Kidney (tissue), 14 donors: ENCODE results near the gene TMCC1. TPM values are rescaled to one million over a fixed set of nuclear protein-coding genes. Genes with fewer than 3 reads are reported as not detected.
"Not testable (repeated sequence)": the region's sequence is repeated elsewhere in the genome, so short reads cannot be mapped to it uniquely, and the experiment has no call there.

Source experiments
- DNase-seq, 5 donors: peaks; one replicate each; pipeline ENCODE4 v3.0.0-alpha.2; 2013 to 2020
- FAIRE-seq: peaks from 2 replicates; lab custom pipeline; 2012; peaks lifted over from hg19 to GRCh38; lab: Jason Lieb, UNC
- H3K27ac ChIP-seq, 2 donors: one replicate each; pipeline ENCODE4 v1.7.0; 2013; ENCODE audit warnings: low read depth in 2 of 2, low read length in 2 of 2, inconsistent platforms in 1 of 2
- H3K27me3 ChIP-seq: one replicate; pipeline ENCODE4 v1.7.1; 2013; ENCODE audit warnings: low read length, inconsistent platforms; ENCODE audit not compliant: control insufficient read depth, insufficient read depth
- H3K36me3 ChIP-seq, 3 donors: one replicate each; pipeline versions ENCODE4 v1.7.0 to v1.7.1; 2013; ENCODE audit warnings: low read length in 3 of 3, control low read depth in 1 of 3, inconsistent platforms in 1 of 3; ENCODE audit not compliant: insufficient read depth in 3 of 3, control insufficient read depth in 2 of 3
- H3K4me1 ChIP-seq, 3 donors: one replicate each; pipeline versions ENCODE4 v1.7.0 to v1.7.1; 2013; ENCODE audit warnings: low read length in 3 of 3, inconsistent platforms in 1 of 3, low read depth in 1 of 3; ENCODE audit not compliant: control insufficient read depth in 2 of 3, insufficient read depth in 2 of 3
- H3K4me3 ChIP-seq, 3 donors: one replicate each; pipeline versions ENCODE4 v1.7.0 to v1.8.1; 2013; ENCODE audit warnings: low read length in 3 of 3, control low read depth in 1 of 3, inconsistent platforms in 1 of 3
- H3K9ac ChIP-seq, 3 donors: one replicate each; pipeline versions ENCODE4 v1.7.0 to v1.7.1; 2013; ENCODE audit warnings: low read length in 3 of 3, control low read depth in 1 of 3, inconsistent platforms in 1 of 3
- H3K9me3 ChIP-seq, 3 donors: one replicate each; pipeline versions ENCODE4 v1.7.0 to v1.7.1; 2013; ENCODE audit warnings: low read length in 3 of 3, control low read depth in 1 of 3, inconsistent platforms in 1 of 3; ENCODE audit not compliant: control insufficient read depth in 2 of 3, insufficient read depth in 1 of 3
- intact Hi-C: fragments of 100-400 bp; cut with DNase I; formaldehyde crosslinking; loops from one replicate; pipeline ENCODE4 v1.11.1; 2022
- polyA plus RNA-seq: library from polyadenylated mRNA; stranded (reverse); fragments of 350-450 nt; fragmentation: Illumina TruSeq; extraction: RNeasy Lipid Tissue Mini Kit (QIAGEN cat#74804); gene quantifications from one replicate; pipeline ENCODE4 v1.2.3, GENCODE V29; 2014; ENCODE audit warnings: low read depth, low replicate concordance; ENCODE audit not compliant: insufficient read depth
- total RNA-seq: library from RNA; stranded (reverse); fragmentation: NEBNext Ultra II Directional; extraction: Animal tissue kit (Norgen Biotek cat#: 25700); gene quantifications from one replicate; pipeline ENCODE4 v1.2.1, GENCODE V29; 2021
- TF ChIP-seq, protein P1 (sequence below): IDR thresholded peaks from 3 replicates; pipeline ENCODE4 v1.5.1; 2012; ENCODE audit warnings: mild to moderate bottlenecking, moderate library complexity, borderline replicate concordance; ENCODE audit not compliant: insufficient read depth; ENCODE audit errors: extremely low read depth
- donor health status: control.
- donor health status: control.
- donor health status: control.
- donor health status: control.
- donor health status: control.
- donor health status: DM: yes; HTN: yes; CAD: no.
- donor health status: Normal renal cell carcinoma (clear cell type).

The TMCC1 gene
- total and polyA plus RNA-seq, 2 donors from 2014 or later: 8.4 to 42.4 TPM

DNA sequence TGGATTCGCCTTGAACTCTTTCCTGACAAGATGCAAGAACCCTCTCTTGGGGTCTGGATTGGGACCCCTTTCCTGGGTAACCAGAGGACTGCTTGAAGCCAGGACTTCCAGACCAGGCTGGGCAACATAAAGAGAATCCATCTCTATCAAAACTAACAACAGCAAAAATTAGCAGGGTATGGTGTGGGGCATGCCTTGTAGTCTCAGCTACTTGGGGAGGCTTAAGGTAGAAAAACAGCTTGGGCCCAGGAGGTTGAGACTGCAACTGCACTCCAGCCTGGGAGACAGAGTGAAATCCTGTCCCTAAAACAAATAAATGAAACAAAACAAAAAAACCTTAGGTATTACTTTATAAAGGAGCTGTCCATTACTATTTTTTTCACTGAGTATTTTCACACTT is 193.9 kb downstream of the TMCC1 start:
- Histone ChIP-seq H3K27ac (no peak overlapping the region), H3K9ac (no peak overlapping the region), H3K36me3 (no peaks in the 10 kb centered on the region), H3K4me3 (no peak overlapping the region), H3K4me1 (no peaks in the 10 kb centered on the region), H3K27me3 (no peaks in the 10 kb centered on the region), H3K9me3 (no peaks in the 10 kb centered on the region)
- DNase-seq: no peak
- intact Hi-C loops: no loop called here
- no peak for FAIRE-seq
- TF ChIP-seq, protein P1, sequence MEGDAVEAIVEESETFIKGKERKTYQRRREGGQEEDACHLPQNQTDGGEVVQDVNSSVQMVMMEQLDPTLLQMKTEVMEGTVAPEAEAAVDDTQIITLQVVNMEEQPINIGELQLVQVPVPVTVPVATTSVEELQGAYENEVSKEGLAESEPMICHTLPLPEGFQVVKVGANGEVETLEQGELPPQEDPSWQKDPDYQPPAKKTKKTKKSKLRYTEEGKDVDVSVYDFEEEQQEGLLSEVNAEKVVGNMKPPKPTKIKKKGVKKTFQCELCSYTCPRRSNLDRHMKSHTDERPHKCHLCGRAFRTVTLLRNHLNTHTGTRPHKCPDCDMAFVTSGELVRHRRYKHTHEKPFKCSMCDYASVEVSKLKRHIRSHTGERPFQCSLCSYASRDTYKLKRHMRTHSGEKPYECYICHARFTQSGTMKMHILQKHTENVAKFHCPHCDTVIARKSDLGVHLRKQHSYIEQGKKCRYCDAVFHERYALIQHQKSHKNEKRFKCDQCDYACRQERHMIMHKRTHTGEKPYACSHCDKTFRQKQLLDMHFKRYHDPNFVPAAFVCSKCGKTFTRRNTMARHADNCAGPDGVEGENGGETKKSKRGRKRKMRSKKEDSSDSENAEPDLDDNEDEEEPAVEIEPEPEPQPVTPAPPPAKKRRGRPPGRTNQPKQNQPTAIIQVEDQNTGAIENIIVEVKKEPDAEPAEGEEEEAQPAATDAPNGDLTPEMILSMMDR: no peak

DNA sequence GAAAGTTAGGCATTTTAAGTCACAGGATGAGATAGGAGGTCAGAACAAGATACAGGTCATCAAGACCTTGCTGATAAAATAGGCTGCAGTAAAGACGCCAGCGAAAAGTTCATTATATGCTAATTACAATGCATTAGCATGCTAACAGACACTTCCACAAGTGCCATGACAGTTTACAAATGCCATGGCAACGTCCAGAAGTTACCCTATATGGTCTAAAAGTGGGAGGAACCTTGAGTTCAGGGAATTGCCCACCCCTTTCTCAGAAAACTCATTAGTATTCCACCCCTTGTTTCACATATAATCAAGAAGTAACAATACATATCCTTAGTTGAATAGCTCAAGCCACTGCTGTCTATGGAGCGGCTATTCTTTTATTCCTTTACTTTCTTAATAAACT is 194.3 kb downstream of the TMCC1 start:
- Histone ChIP-seq H3K9ac (no peak overlapping the region), H3K4me3 (no peak overlapping the region), H3K27me3 (no peaks in the 10 kb centered on the region), H3K9me3 (no peaks in the 10 kb centered on the region), H3K4me1 (peaks cover 0 to 3% (median 0%) of the 10 kb centered on the region in 3 donors), H3K27ac (no peak overlapping the region), H3K36me3 (no peaks in the 10 kb centered on the region)
- intact Hi-C loops: no loop called here
- TF ChIP-seq, protein P1: no peak
- no peak for FAIRE-seq
- DNase-seq: peak in 2 of 5 donors; percentile 9 to 36

DNA sequence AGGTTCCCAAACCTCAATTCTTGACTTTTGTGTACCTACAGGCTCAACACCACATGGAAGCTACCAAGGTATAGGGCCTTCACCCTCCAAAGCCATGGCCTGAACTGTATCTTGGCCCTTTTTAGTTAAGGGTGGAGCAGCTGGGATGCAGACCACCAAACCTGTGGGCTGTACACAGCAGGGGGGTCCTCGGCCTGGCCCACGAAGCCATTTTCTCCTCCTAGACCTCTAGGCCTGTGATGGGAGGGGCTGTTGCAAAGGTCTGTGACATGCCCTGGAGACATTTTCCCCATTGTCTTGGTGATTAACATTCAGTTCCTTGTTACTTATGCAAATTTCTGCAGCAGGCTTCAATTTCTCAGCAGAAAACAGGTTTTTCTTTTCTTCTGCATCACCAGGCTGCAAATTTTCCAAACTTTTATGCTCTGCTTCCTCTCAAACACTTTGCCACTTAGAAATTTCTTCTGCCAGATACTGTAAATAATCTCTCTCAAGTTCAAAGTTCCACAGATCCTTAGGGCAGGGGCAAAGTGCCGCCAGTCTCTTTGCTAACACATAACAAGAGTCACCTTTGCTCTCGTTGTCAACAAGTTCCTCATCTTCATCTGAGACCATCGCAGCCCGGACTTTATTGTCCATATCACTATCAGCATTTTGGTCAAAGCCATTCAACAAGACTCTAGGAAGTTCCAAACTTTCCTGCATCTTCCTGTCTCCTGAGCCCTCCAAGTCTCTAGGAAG is 196.1 kb downstream of the TMCC1 start:
- Histone ChIP-seq H3K27ac (peak overlapping the region in 1 of 2 donors; percentile 5), H3K27me3 (no peaks in the 10 kb centered on the region), H3K9me3 (no peaks in the 10 kb centered on the region), H3K4me3 (no peak overlapping the region), H3K9ac (no peak overlapping the region), H3K36me3 (no peaks in the 10 kb centered on the region), H3K4me1 (peaks cover 0 to 3% (median 0%) of the 10 kb centered on the region in 3 donors)
- FAIRE-seq (no peak), DNase-seq (no peak)
- TF ChIP-seq, protein P1: no peak
- intact Hi-C loops: no loop called here

DNA sequence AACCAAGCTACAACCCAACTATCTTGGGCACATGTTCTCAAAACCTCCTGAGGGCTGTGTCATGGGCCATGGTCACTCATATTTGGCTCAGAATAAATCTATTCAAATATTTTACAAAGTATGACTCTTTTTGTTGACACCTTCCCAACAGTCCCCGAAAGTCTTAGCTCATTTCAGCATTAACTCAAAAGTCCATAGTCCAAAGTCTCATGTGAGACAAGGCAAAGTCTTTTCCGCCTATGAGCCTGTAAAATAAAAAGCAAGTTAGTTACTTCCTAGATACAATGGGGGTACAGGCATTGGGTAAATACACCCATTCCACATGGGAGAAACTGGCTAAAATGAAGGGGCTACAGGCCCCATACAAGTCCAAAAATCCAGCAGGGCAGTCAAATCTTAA is 197.1 kb downstream of the TMCC1 start:
- H3K27ac ChIP-seq, H3K36me3 ChIP-seq, H3K4me1 ChIP-seq, H3K27me3 ChIP-seq, DNase-seq, intact Hi-C loops, FAIRE-seq, H3K9me3 ChIP-seq, H3K9ac ChIP-seq, H3K4me3 ChIP-seq: not testable (repeated sequence)
